ENCODE results near the gene MADD.

Gene MADD

DNA sequence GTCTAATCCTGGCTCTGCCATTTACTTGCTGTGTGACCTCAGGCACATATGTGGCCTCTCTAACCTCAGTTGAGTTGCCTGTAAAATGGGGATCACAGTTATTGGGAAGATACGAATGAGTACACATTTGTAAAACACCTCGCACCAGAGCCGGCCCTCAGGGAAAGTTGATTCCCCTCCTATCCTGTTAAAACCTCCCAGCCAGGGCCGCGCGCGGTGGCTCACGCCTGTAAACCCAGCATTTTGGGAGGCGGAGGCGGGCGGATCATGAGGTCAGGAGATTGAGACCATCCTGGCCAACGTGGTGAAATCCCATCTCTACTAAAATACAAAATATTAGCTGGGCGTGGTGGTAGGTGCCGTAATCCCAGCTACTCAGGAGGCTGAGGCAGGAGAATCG lies 90.4 kb downstream of the MADD start:
- H3K9ac ChIP-seq (ENCODE audit: low read depth, low read length), result peak overlapping the region; percentile 33; the same call in 1 of the 2 replicates
- H2AFZ ChIP-seq (ENCODE audit: low read depth, low read length), result peak overlapping the region; percentile 46
- no peak overlapping the region for H3K4me3 ChIP-seq (ENCODE audit: low read depth in 1 of 2, low read length in 2 of 2)
- H3K27me3 ChIP-seq (ENCODE audit: insufficient read depth, low read length, poor library complexity), result no peaks in the 10 kb centered on the region
- no peaks in the 10 kb centered on the region for H4K20me1 ChIP-seq (ENCODE audit: insufficient read depth, low read length)
- peak overlapping the region; percentile 74 for H3K27ac ChIP-seq (ENCODE audit: low read length)
- no peaks in the 10 kb centered on the region for H3K36me3 ChIP-seq (ENCODE audit: insufficient read depth, low read length)
- no peak for TF ChIP-seq EZH2 (IDR thresholded peaks at IDR 0.05; ENCODE audit: borderline replicate concordance, low read depth, low read length, severe bottlenecking)
- no peaks in the 10 kb centered on the region for H3K79me2 ChIP-seq (ENCODE audit: insufficient read depth, low read length)
- peaks cover 32% of the 10 kb centered on the region for H3K4me1 ChIP-seq (ENCODE audit: insufficient read depth, low read length)
- no peak for ATAC-seq (ENCODE audit: insufficient read depth, low read depth)
- no peaks in the 10 kb centered on the region for H3K9me3 ChIP-seq (ENCODE audit: insufficient read depth, low read length, severe bottlenecking)
- 0 out of 2 replicates have a peak overlapping the region, but pooled peaks have one; percentile 12 for H3K4me2 ChIP-seq (ENCODE audit: insufficient read depth, low read length)
- DNase-seq, result no peak

DNA sequence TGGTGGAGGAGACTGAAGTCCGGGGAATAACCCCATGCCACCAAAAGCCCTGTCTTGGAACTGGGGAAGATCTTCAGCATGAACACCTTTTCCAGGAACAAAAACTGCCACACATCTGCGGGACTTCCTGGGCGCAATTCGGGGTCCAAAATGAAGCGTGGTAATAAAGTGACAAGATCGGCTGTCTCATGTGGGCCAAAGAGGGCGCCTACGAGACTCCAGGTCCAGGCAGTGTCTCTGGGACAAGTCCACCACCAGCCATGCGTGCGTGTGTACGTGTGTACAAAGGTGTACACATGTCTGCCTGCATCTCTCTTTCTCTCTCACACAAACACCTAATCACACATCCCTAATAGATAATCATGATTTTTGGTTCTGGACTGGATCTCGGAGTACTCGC lies 91.5 kb downstream of the MADD start:
- no peak for ATAC-seq (ENCODE audit: insufficient read depth, low read depth)
- Histone ChIP-seq H3K4me3 (ENCODE audit: low read depth in 1 of 2, low read length in 2 of 2) (no peak overlapping the region), H3K9me3 (ENCODE audit: insufficient read depth, low read length, severe bottlenecking) (no peaks in the 10 kb centered on the region), H3K4me1 (ENCODE audit: insufficient read depth, low read length) (peaks cover 32% of the 10 kb centered on the region), H3K9ac (ENCODE audit: low read depth, low read length) (no peak overlapping the region), H3K79me2 (ENCODE audit: insufficient read depth, low read length) (no peaks in the 10 kb centered on the region), H3K27me3 (ENCODE audit: insufficient read depth, low read length, poor library complexity) (no peaks in the 10 kb centered on the region), H2AFZ (ENCODE audit: low read depth, low read length) (peak overlapping the region; percentile 63), H4K20me1 (ENCODE audit: insufficient read depth, low read length) (no peaks in the 10 kb centered on the region), H3K27ac (ENCODE audit: low read length) (peak overlapping the region; percentile 72), H3K36me3 (ENCODE audit: insufficient read depth, low read length) (no peaks in the 10 kb centered on the region), H3K4me2 (ENCODE audit: insufficient read depth, low read length) (no peak overlapping the region)
- no peak for TF ChIP-seq EZH2 (IDR thresholded peaks at IDR 0.05; ENCODE audit: borderline replicate concordance, low read depth, low read length, severe bottlenecking)
- peak; percentile 17 for DNase-seq

DNA sequence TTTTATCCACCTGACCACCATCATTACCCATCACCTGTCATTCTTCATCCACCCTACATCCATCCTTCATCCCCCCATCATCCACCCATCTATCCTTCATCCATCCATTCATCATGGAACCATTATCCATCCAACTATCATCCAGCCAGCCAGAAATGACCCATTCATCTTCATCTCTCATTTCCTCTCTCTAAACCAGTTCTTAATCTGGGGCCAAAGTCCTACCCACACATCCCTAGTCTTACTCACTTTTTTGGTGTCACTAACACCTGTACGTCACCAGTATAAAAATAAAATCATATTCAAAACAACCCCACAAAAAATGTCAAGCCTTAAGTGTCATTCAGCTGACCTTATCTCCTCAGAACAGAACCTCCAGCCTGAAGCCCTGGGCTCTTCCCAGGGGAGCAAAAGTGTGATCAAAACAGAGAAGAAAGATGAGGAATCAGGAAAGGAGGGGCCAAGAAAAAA lies 96.1 kb downstream of the MADD start:
- TF ChIP-seq, protein P1, sequence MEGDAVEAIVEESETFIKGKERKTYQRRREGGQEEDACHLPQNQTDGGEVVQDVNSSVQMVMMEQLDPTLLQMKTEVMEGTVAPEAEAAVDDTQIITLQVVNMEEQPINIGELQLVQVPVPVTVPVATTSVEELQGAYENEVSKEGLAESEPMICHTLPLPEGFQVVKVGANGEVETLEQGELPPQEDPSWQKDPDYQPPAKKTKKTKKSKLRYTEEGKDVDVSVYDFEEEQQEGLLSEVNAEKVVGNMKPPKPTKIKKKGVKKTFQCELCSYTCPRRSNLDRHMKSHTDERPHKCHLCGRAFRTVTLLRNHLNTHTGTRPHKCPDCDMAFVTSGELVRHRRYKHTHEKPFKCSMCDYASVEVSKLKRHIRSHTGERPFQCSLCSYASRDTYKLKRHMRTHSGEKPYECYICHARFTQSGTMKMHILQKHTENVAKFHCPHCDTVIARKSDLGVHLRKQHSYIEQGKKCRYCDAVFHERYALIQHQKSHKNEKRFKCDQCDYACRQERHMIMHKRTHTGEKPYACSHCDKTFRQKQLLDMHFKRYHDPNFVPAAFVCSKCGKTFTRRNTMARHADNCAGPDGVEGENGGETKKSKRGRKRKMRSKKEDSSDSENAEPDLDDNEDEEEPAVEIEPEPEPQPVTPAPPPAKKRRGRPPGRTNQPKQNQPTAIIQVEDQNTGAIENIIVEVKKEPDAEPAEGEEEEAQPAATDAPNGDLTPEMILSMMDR (IDR thresholded peaks at IDR 0.05; ENCODE audit: borderline replicate concordance, extremely low read depth, low read length, poor library complexity, severe bottlenecking), result no peak
- TF ChIP-seq EZH2 (IDR thresholded peaks at IDR 0.05; ENCODE audit: borderline replicate concordance, low read depth, low read length, severe bottlenecking), result no peak
- Histone ChIP-seq H3K36me3 (ENCODE audit: insufficient read depth, low read length) (no peaks in the 10 kb centered on the region), H4K20me1 (ENCODE audit: insufficient read depth, low read length) (no peaks in the 10 kb centered on the region), H3K4me1 (ENCODE audit: insufficient read depth, low read length) (peaks cover 8% of the 10 kb centered on the region), H3K9me3 (ENCODE audit: insufficient read depth, low read length, severe bottlenecking) (no peaks in the 10 kb centered on the region), H3K4me2 (ENCODE audit: insufficient read depth, low read length) (no peak overlapping the region), H2AFZ (ENCODE audit: low read depth, low read length) (no peak overlapping the region), H3K27ac (ENCODE audit: low read length) (no peak overlapping the region), H3K27me3 (ENCODE audit: insufficient read depth, low read length, poor library complexity) (no peaks in the 10 kb centered on the region), H3K9ac (ENCODE audit: low read depth, low read length) (no peak overlapping the region), H3K4me3 (ENCODE audit: low read depth in 1 of 2, low read length in 2 of 2) (no peak overlapping the region), H3K79me2 (ENCODE audit: insufficient read depth, low read length) (no peaks in the 10 kb centered on the region)
- DNase-seq, result no peak
- ATAC-seq (ENCODE audit: insufficient read depth, low read depth), result no peak

- TF ChIP-seq, protein P1 (IDR thresholded peaks at IDR 0.05; ENCODE audit: borderline replicate concordance, extremely low read depth, low read length, poor library complexity, severe bottlenecking), result no peak
- TF ChIP-seq EZH2 (IDR thresholded peaks at IDR 0.05; ENCODE audit: borderline replicate concordance, low read depth, low read length, severe bottlenecking), result no peak
- H3K9me3 ChIP-seq (ENCODE audit: insufficient read depth, low read length, severe bottlenecking), result no peaks in the 10 kb centered on the region
- H3K27ac ChIP-seq (ENCODE audit: low read length), result no peak overlapping the region
- no peak overlapping the region for H3K4me3 ChIP-seq (ENCODE audit: low read depth in 1 of 2, low read length in 2 of 2)
- no peak overlapping the region for H2AFZ ChIP-seq (ENCODE audit: low read depth, low read length)
- H3K36me3 ChIP-seq (ENCODE audit: insufficient read depth, low read length), result no peaks in the 10 kb centered on the region
- no peaks in the 10 kb centered on the region for H3K79me2 ChIP-seq (ENCODE audit: insufficient read depth, low read length)
- no peaks in the 10 kb centered on the region for H3K4me1 ChIP-seq (ENCODE audit: insufficient read depth, low read length)
- no peaks in the 10 kb centered on the region for H4K20me1 ChIP-seq (ENCODE audit: insufficient read depth, low read length)
- DNase-seq (no peak), ATAC-seq (ENCODE audit: insufficient read depth, low read depth) (no peak)
- H3K27me3 ChIP-seq (ENCODE audit: insufficient read depth, low read length, poor library complexity), result no peaks in the 10 kb centered on the region
- H3K4me2 ChIP-seq (ENCODE audit: insufficient read depth, low read length), result no peak overlapping the region
- no peak overlapping the region for H3K9ac ChIP-seq (ENCODE audit: low read depth, low read length)
Measured at GRCh38 chr11:47369676-47370075, 99.7 kb downstream of the MADD start.

Measured in DND-41 (cell line).